ENCODE data around the gene PGK1. TPM values are rescaled to one million over a fixed set of nuclear protein-coding genes. Genes with fewer than 3 reads are reported as not detected.

The PGK1 gene
- total and polyA plus RNA-seq, 2 experiments from 2014 or later, result 249 to 336 TPM

- TF ChIP-seq, protein P1, sequence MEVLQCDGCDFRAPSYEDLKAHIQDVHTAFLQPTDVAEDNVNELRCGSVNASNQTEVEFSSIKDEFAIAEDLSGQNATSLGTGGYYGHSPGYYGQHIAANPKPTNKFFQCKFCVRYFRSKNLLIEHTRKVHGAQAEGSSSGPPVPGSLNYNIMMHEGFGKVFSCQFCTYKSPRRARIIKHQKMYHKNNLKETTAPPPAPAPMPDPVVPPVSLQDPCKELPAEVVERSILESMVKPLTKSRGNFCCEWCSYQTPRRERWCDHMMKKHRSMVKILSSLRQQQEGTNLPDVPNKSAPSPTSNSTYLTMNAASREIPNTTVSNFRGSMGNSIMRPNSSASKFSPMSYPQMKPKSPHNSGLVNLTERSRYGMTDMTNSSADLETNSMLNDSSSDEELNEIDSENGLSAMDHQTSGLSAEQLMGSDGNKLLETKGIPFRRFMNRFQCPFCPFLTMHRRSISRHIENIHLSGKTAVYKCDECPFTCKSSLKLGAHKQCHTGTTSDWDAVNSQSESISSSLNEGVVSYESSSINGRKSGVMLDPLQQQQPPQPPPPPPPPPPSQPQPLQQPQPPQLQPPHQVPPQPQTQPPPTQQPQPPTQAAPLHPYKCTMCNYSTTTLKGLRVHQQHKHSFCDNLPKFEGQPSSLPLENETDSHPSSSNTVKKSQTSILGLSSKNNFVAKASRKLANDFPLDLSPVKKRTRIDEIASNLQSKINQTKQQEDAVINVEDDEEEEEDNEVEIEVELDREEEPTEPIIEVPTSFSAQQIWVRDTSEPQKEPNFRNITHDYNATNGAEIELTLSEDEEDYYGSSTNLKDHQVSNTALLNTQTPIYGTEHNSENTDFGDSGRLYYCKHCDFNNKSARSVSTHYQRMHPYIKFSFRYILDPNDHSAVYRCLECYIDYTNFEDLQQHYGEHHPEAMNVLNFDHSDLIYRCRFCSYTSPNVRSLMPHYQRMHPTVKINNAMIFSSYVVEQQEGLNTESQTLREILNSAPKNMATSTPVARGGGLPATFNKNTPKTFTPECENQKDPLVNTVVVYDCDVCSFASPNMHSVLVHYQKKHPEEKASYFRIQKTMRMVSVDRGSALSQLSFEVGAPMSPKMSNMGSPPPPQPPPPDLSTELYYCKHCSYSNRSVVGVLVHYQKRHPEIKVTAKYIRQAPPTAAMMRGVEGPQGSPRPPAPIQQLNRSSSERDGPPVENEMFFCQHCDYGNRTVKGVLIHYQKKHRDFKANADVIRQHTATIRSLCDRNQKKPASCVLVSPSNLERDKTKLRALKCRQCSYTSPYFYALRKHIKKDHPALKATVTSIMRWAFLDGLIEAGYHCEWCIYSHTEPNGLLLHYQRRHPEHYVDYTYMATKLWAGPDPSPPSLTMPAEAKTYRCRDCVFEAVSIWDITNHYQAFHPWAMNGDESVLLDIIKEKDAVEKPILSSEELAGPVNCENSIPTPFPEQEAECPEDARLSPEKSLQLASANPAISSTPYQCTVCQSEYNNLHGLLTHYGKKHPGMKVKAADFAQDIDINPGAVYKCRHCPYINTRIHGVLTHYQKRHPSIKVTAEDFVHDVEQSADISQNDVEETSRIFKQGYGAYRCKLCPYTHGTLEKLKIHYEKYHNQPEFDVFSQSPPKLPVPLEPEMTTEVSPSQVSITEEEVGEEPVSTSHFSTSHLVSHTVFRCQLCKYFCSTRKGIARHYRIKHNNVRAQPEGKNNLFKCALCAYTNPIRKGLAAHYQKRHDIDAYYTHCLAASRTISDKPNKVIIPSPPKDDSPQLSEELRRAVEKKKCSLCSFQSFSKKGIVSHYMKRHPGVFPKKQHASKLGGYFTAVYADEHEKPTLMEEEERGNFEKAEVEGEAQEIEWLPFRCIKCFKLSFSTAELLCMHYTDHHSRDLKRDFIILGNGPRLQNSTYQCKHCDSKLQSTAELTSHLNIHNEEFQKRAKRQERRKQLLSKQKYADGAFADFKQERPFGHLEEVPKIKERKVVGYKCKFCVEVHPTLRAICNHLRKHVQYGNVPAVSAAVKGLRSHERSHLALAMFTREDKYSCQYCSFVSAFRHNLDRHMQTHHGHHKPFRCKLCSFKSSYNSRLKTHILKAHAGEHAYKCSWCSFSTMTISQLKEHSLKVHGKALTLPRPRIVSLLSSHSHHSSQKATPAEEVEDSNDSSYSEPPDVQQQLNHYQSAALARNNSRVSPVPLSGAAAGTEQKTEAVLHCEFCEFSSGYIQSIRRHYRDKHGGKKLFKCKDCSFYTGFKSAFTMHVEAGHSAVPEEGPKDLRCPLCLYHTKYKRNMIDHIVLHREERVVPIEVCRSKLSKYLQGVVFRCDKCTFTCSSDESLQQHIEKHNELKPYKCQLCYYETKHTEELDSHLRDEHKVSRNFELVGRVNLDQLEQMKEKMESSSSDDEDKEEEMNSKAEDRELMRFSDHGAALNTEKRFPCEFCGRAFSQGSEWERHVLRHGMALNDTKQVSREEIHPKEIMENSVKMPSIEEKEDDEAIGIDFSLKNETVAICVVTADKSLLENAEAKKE (CRISPR knock-in tag; IDR thresholded peaks at IDR 0.05), result no peak
- TF ChIP-seq EZH2 (IDR thresholded peaks at IDR 0.05; ENCODE audit: low read depth, unreplicated experiment), result no peak
- TF ChIP-seq NANOG (IDR thresholded peaks at IDR 0.05; ENCODE audit: borderline replicate concordance), result no peak
- TF ChIP-seq CREB1 (CRISPR knock-in tag; IDR thresholded peaks at IDR 0.05; ENCODE audit: low read depth), result no peak
- no peak for TF ChIP-seq EZH2phosphoT487 (IDR thresholded peaks at IDR 0.05; ENCODE audit: unreplicated experiment)
- no peak for TF ChIP-seq STAT1 (IDR thresholded peaks at IDR 0.05; ENCODE audit: unreplicated experiment)
Measured at GRCh38 chrX:78123190-78123589, 19.1 kb downstream of the PGK1 start (continued).

DNA sequence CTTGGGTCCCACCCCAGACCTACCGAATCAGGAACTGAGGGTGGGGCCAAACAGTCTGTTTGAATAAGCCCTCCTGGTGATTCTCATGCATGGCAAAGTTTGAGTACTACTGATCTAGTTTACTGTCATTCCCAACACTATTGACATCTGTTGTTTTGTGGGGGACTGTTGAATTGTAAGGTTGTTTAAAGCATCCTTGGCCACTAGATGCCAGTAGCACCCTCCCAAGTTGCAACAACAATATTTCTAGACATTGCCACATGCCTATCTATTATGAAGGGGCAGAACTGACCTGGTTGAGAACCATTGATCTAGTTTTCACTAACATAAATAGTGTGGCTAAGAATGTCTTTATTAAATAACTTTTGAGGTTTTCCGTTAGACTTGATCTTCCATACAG, 20.3 kb downstream of the PGK1 start:
- ATAC-seq, result no peak
- Histone ChIP-seq H3K4me2 (no peak overlapping the region), H3K36me3 (ENCODE audit: insufficient read depth) (peaks cover 43% of the 10 kb centered on the region), H3F3A (replicated peaks; ENCODE audit: low read depth) (no peaks in the 10 kb centered on the region), H3K79me2 (replicated peaks; ENCODE audit: insufficient read depth) (peaks cover 10% of the 10 kb centered on the region), H3K4me1 (ENCODE audit: insufficient read depth) (no peaks in the 10 kb centered on the region), H3K4me3 (no peak overlapping the region), H2AFZ (no peak overlapping the region), H4K20me1 (replicated peaks; ENCODE audit: insufficient read depth) (peaks cover 4% of the 10 kb centered on the region), H3K9me2 (ENCODE audit: insufficient read depth) (no peaks in the 10 kb centered on the region), H3K27ac (ENCODE audit: low read depth) (no peak overlapping the region), H3K27me3 (ENCODE audit: insufficient read depth) (no peaks in the 10 kb centered on the region)
- Mint-ChIP-seq H3K27me3 (ENCODE audit: insufficient read depth, low read depth, poor library complexity) (peaks cover 1% of the 10 kb centered on the region), H3K4me1 (no peaks in the 10 kb centered on the region), H3K27ac (no peak overlapping the region), H3K4me3 (no peak overlapping the region), H3K9me3 (no peaks in the 10 kb centered on the region; the same call in 2 of the 3 replicates), H3K36me3 (ENCODE audit: low read depth) (peaks cover 84% of the 10 kb centered on the region)
- TF ChIP-seq CREB1 (CRISPR knock-in tag; IDR thresholded peaks at IDR 0.05; ENCODE audit: low read depth), result no peak
- TF ChIP-seq, protein P2, sequence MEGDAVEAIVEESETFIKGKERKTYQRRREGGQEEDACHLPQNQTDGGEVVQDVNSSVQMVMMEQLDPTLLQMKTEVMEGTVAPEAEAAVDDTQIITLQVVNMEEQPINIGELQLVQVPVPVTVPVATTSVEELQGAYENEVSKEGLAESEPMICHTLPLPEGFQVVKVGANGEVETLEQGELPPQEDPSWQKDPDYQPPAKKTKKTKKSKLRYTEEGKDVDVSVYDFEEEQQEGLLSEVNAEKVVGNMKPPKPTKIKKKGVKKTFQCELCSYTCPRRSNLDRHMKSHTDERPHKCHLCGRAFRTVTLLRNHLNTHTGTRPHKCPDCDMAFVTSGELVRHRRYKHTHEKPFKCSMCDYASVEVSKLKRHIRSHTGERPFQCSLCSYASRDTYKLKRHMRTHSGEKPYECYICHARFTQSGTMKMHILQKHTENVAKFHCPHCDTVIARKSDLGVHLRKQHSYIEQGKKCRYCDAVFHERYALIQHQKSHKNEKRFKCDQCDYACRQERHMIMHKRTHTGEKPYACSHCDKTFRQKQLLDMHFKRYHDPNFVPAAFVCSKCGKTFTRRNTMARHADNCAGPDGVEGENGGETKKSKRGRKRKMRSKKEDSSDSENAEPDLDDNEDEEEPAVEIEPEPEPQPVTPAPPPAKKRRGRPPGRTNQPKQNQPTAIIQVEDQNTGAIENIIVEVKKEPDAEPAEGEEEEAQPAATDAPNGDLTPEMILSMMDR (conservative IDR thresholded peaks at IDR 0.05; ENCODE audit: low read depth in 2 of 2), result peak; percentile 22; a peak in 3 of 4 replicates
- DNase-seq (ENCODE audit: low spot score), result no peak
